ENCODE data around the gene APOD.
"Not testable (repeated sequence)": the region's sequence is repeated elsewhere in the genome, so short reads cannot be mapped to it uniquely, and the experiment has no call there.

- TF ChIP-seq ARNTL (CRISPR knock-in tag; IDR thresholded peaks at IDR 0.05; ENCODE audit: borderline replicate concordance, low read depth); PATZ1 (CRISPR knock-in tag; IDR thresholded peaks at IDR 0.05; ENCODE audit: borderline replicate concordance); PPARA (CRISPR knock-in tag; IDR thresholded peaks at IDR 0.05; ENCODE audit: borderline replicate concordance); OSR1 (CRISPR knock-in tag; IDR thresholded peaks at IDR 0.05): not testable (repeated sequence)
Observed at GRCh38 chr3:195621095-195621494, 37.4 kb upstream of the APOD start.
